GM23248 (cell line): Measurements from ENCODE around the gene SPNS1.

ENCODE experiments used
- EZH2 ChIP-seq: fragments of 200-600 bp; sonication (generic); IDR thresholded peaks from 2 replicates; pipeline ENCODE4 v1.6.1; 2018; ENCODE audit warnings: antibody characterized with exemption, mild to moderate bottlenecking; ENCODE audit not compliant: insufficient read depth, poor library complexity, severe bottlenecking
- EZH2phosphoT487 ChIP-seq: fragments of 200-600 bp; sonication (generic); IDR thresholded peaks from 2 replicates; pipeline ENCODE4 v1.6.1; 2018; ENCODE audit warnings: antibody characterized with exemption, moderate library complexity, mild to moderate bottlenecking, low read depth; ENCODE audit not compliant: insufficient read depth

DNA sequence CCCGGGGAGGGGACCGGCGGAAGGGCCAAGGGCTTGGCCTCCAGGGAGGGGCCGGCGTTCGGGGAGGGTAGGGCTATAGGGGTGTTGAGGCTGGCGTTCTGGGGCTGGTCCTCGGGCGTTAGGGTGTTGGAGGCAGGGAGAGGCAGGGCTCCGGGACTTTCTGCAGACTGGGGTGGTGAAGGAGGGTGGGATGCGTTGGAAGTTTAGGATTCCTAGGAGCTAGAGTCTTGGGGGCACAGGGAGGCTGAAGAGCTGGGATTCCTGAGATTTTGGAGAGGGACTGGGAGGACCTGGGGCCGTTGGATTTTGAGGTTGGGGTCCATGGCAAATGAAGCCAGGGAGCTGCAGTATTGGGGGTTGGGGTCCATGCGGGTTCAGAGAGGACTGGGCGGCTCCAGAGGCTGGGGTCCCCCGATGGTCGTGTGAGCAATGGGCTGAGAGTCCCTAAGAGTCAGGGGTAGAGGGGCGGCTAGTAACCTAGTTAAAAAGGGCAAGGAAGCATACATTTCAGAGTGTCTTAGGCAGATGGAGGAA is 23.1 kb upstream of the SPNS1 start:
- TF ChIP-seq EZH2 (no peak), EZH2phosphoT487 (no peak)
